Testis (tissue), 2 donors: Measurements from ENCODE around the gene NABP1.

Experiments used
- POLR2A ChIP-seq: fragments of 450-650 bp; IDR thresholded peaks from one replicate; pipeline ENCODE4 v1.6.1; 2017; ENCODE audit warnings: antibody characterized with exemption, mild to moderate bottlenecking, moderate library complexity
- TF ChIP-seq, protein P1 (sequence below), 3 experiments: fragments of 450-650 bp in 2 of 3; fragments of 200-600 bp in 1 of 3; sonication (generic) in 1 of 3; IDR thresholded peaks; one replicate each; pipeline ENCODE4 v1.5.1; 2016 to 2019; ENCODE audit warnings: antibody characterized with exemption in 3 of 3, mild to moderate bottlenecking in 2 of 3, moderate library complexity in 1 of 3

GRCh38 chr2:191703079-191703725 lies 25.3 kb downstream of the NABP1 start:
- TF ChIP-seq, protein P1, sequence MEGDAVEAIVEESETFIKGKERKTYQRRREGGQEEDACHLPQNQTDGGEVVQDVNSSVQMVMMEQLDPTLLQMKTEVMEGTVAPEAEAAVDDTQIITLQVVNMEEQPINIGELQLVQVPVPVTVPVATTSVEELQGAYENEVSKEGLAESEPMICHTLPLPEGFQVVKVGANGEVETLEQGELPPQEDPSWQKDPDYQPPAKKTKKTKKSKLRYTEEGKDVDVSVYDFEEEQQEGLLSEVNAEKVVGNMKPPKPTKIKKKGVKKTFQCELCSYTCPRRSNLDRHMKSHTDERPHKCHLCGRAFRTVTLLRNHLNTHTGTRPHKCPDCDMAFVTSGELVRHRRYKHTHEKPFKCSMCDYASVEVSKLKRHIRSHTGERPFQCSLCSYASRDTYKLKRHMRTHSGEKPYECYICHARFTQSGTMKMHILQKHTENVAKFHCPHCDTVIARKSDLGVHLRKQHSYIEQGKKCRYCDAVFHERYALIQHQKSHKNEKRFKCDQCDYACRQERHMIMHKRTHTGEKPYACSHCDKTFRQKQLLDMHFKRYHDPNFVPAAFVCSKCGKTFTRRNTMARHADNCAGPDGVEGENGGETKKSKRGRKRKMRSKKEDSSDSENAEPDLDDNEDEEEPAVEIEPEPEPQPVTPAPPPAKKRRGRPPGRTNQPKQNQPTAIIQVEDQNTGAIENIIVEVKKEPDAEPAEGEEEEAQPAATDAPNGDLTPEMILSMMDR (IDR thresholded peaks at IDR 0.05): no peak
- no peak for TF ChIP-seq POLR2A
